Brain microvascular endothelial cell (primary cell): ENCODE measurements around the gene SCUBE3.

ENCODE experiments used
- DNase-seq: peaks from one replicate; pipeline ENCODE4 v3.0.0-alpha.2; 2020
- H3K27ac ChIP-seq: fragments of 250-450 bp; sonication (Bioruptor Pico); 2 replicates; pipeline ENCODE4 v1.5.1; 2020; ENCODE audit warnings: mild to moderate bottlenecking, moderate library complexity
- H3K27me3 ChIP-seq: fragments of 250-450 bp; sonication (Bioruptor Pico); replicated peaks from 2 replicates; pipeline ENCODE4 v1.5.1; 2020; ENCODE audit warnings: mild to moderate bottlenecking
- H3K36me3 ChIP-seq: fragments of 250-450 bp; sonication (Bioruptor Pico); replicated peaks from 2 replicates; pipeline ENCODE4 v1.5.1; 2020; ENCODE audit warnings: mild to moderate bottlenecking
- H3K4me3 ChIP-seq: 2 replicates; pipeline ENCODE4 v1.5.1; 2011; ENCODE audit warnings: low read depth, mild to moderate bottlenecking, control low read depth, low read length, moderate library complexity
- in situ Hi-C: cut with HindIII; loops from 2 replicates; pipeline ENCODE4 v1.10.0; 2017; ENCODE audit warnings: low sequenced_read_pairs, low pct_ligation_motif_present
- TF ChIP-seq, protein P1 (sequence below): IDR thresholded peaks from 2 replicates; pipeline ENCODE4 v1.5.1; 2011; ENCODE audit warnings: low read depth, mild to moderate bottlenecking, moderate library complexity, low read length, control low read depth, inconsistent platforms; ENCODE audit errors: missing control alignments

Gene SCUBE3

DNA sequence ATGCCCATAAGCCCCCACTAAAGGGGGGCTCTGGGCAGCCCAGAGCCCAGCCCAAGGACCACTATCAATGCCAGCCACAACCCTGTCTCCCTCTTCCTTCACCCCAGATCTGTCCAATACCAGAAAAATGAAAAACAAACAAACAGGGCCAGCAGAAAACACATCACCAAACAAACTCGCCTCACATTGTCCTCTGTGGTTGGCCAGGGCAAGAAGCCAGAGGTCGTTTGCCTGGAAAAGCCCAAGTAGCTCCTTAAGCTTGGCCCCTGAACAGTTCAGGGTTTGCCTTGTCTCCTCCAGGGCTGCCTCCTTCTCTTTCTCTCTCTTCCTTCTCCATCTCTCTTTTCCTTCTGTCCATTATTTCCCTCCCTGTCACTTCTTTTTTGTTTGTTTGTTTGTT, 10.1 kb upstream of the SCUBE3 start:
- in situ Hi-C loops = no loop called here
- Histone ChIP-seq H3K36me3 (no peaks in the 10 kb centered on the region), H3K27ac (no peak overlapping the region), H3K27me3 (no peaks in the 10 kb centered on the region), H3K4me3 (no peak overlapping the region)
- TF ChIP-seq, protein P1, sequence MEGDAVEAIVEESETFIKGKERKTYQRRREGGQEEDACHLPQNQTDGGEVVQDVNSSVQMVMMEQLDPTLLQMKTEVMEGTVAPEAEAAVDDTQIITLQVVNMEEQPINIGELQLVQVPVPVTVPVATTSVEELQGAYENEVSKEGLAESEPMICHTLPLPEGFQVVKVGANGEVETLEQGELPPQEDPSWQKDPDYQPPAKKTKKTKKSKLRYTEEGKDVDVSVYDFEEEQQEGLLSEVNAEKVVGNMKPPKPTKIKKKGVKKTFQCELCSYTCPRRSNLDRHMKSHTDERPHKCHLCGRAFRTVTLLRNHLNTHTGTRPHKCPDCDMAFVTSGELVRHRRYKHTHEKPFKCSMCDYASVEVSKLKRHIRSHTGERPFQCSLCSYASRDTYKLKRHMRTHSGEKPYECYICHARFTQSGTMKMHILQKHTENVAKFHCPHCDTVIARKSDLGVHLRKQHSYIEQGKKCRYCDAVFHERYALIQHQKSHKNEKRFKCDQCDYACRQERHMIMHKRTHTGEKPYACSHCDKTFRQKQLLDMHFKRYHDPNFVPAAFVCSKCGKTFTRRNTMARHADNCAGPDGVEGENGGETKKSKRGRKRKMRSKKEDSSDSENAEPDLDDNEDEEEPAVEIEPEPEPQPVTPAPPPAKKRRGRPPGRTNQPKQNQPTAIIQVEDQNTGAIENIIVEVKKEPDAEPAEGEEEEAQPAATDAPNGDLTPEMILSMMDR = no peak
- DNase-seq = no peak

DNA sequence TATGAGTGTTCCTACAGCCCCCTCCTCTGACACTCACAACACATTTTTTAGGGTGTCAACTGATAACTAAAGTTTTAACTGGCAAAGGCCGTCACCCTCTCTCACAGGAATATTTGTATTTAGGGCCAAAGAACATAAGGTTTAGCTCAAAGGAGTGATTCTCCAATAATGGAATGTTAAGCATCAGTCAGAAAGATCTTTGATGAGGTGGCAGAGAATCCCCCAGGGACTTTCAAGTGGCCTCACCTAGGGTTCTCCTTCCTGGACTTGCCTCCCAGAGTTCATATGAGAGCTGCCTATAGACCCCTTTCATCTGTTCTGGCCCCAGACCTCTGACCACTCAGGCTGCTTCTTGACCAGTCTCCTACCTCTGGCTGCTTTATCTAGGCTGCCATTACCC, 7.4 kb upstream of the SCUBE3 start:
- TF ChIP-seq, protein P1 = no peak
- Histone ChIP-seq H3K36me3 (no peaks in the 10 kb centered on the region), H3K27ac (no peak overlapping the region), H3K4me3 (no peak overlapping the region), H3K27me3 (no peaks in the 10 kb centered on the region)
- in situ Hi-C loops = no loop called here
- no peak for DNase-seq

DNA sequence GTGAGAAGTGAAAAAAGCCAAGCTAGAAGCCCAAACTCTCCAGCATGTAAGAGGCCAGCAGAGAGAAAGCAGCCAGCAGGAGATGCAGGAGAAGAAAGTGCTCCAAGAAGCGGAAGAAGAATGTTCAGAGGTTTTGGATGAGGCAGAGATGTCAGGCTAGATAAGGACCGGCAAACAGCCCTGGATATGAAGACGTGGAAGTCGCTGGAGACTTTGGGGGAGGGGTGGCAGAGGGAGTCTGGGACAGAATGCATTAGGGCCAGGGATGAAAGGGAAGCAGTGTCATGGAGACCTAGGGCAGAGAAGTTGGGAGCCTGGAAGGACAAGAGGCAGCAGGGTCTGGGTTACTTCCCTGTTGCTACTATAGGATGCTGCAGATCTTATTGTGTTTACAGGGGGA, 5.3 kb upstream of the SCUBE3 start:
- Histone ChIP-seq H3K27me3 (no peaks in the 10 kb centered on the region), H3K36me3 (no peaks in the 10 kb centered on the region), H3K27ac (no peak overlapping the region), H3K4me3 (no peak overlapping the region)
- DNase-seq = no peak
- TF ChIP-seq, protein P1 = no peak
- in situ Hi-C loops = no loop called here

DNA sequence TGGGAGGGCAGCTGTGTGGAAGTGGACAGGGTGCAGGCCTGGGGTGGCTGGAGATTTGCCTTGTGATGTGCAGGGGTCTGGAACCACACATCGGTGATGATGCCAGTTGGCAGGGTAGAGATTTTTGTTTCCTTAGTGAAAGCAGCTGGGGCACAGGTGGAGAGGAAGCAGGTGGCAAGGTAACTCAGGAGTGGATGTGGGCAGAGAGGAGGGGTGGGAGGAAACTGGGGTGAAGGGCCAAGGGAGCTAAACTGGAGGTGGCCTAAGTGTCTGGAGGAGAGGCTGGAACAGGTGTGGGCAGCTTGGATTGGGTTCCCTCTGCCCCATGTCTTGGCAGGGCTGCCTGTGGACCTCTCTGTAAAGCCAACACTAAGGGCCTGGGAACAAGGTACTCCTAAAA, 4.7 kb upstream of the SCUBE3 start:
- no peak for DNase-seq
- no peak overlapping the region for H3K27ac ChIP-seq
- H3K4me3 ChIP-seq = no peak overlapping the region
- no peaks in the 10 kb centered on the region for H3K27me3 ChIP-seq
- H3K36me3 ChIP-seq = no peaks in the 10 kb centered on the region
- in situ Hi-C loops = no loop called here
- TF ChIP-seq, protein P1 = no peak

DNA sequence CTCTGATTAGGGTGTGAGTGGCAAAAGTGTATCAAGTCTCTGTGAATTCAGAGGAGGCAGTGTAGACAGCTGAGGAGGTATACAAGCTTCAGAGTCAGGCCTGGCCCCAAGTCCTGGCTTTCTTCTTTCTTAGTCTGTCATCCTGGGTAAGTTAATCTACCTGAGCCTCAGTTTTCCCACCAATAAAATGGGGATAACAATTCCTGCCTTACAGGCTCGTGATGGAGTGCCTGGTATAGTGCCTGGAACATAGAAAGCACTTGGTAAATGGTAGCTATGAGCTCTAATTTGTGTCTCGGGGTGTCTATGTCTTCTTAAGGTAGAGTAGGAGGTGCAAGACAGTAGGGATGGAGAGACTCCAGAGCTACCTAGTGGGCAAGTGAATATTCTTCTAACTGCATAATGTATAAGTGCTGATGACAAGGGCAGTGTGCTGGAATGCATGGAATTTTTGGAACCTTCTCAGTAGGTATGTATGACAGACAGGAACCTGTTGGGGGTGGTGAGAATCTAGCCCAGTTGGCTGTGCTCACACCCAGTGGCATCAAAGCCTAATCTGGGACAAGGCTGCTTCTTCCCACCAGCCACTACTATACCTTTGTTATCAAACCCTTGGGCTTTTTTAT, 4.0 kb upstream of the SCUBE3 start:
- TF ChIP-seq, protein P1 = no peak
- H3K4me3 ChIP-seq = no peak overlapping the region
- no peak for DNase-seq
- no peaks in the 10 kb centered on the region for H3K36me3 ChIP-seq
- no peaks in the 10 kb centered on the region for H3K27me3 ChIP-seq
- no peak overlapping the region for H3K27ac ChIP-seq
- in situ Hi-C loops = no loop called here

DNA sequence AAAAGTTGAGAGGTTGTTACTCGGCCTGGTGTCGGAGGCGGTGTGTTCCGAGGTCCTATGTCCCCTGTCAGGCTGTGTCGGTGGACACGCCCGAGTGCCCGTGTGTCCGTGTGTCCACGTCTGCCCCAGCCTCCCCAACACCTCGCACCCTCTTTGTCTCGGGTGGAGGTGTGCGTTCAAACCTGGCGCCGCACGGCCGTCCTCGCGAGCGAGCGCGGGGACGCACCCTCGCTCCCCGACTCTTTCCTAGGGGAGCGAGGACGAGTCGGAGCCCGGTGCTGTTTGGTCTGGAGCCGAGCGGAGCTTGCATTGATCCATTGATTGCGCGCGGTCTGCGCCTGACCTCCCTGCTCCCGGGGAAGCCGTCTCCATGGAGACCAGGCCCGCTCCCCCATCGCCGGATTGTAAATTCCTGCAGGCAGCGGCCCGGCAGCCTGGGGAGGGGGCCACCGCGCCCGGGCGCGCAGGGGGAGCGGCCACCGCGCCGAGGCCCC, 411 bp upstream of the SCUBE3 start:
- Histone ChIP-seq H3K27ac (no peak overlapping the region), H3K36me3 (no peaks in the 10 kb centered on the region), H3K27me3 (no peaks in the 10 kb centered on the region), H3K4me3 (peak overlapping the region; percentile 62)
- TF ChIP-seq, protein P1 = no peak
- no peak for DNase-seq
- in situ Hi-C loops = no loop called here
